Eye (tissue), 1 donor: ENCODE data around the gene CACNA2D1.
"Not testable (repeated sequence)": the region's sequence is repeated elsewhere in the genome, so short reads cannot be mapped to it uniquely, and the experiment has no call there.

ENCODE experiments used
- DNase-seq: peaks from one replicate; pipeline ENCODE4 v3.0.0-alpha.2; 2015

Gene CACNA2D1

DNA sequence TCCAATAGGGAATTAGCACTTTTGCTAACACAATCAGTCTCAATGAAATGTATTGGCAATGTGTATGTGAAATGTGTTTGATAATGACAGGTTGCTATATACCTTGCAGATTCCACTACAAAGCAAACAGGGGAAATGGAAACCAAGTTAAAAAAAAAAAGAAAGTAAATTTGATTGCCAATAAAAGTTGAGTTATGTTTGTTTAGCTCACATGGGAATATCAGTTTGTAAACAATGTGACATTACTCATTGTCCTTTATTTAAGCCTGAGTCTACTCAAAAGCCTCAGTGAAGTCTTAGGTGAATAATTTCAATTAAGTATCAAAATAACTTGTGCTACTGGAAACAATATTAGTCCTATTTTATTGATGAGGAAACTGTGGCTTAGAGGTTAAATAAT is 285.2 kb downstream of the CACNA2D1 start:
- DNase-seq, result no peak

GRCh38 chr7:82156893-82157292 is 286.7 kb downstream of the CACNA2D1 start:
- no peak for DNase-seq

DNA sequence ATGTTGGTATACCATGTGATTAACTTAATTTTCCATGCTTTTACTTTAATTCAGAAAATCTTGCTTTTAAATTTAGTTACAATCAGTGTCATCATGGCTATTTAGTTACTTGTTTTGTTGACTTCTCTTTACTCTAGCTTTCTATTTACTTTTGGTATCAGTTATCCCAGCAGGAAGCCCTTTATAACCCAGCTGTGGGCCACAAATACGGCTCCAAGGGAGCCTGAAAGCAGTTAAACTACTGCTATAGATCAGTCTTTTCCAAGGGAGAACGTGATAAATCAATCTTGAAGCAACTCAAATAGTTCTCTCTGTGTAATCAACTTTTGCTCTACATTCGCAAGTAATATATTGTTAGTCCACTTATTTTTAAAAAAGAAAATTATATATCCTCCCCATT is 287.4 kb downstream of the CACNA2D1 start:
- no peak for DNase-seq

DNA sequence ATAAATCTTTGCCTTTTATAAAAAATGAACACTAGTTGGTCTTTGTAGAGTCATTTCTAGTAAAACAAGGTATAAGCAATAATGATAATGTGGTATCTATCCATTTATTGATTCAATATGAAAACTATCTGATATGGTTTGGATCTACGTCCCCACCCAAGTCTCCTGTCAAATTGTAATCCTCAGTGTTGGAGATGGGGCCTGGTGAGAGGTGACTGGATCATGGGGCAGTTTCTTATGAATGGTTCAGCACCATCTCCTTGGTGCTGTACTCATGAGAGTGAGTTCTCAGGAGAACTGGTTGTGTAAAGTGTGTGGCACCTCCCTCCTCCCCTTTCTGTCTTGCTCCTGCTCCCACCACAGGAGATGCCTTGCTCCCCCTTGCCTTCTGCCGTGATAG is 288.8 kb downstream of the CACNA2D1 start:
- DNase-seq, result no peak

DNA sequence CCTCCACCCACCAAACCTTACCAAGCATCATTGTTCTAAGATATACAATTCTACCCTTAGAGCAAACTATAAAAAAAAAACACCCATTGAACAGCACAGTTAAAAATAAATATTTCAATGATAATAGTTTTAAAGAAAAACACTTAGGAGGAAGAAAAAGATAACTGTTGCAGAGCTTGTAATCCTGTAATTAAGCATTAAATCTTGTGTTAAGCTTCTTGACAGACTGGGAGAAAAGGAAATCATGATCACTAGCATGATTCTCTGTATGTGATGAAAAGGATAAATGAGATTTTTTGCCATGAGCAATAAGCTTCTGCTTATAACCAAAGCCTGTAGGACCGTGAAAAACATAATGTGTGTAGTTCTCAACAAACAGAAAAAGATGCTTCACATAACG is 289.8 kb downstream of the CACNA2D1 start:
- DNase-seq, result no peak

GRCh38 chr7:82152858-82153257 is 290.7 kb downstream of the CACNA2D1 start:
- no peak for DNase-seq

- DNase-seq, result no peak
These were observed 297.1 kb downstream of the CACNA2D1 start for GRCh38 chr7:82146491-82146890.

DNA sequence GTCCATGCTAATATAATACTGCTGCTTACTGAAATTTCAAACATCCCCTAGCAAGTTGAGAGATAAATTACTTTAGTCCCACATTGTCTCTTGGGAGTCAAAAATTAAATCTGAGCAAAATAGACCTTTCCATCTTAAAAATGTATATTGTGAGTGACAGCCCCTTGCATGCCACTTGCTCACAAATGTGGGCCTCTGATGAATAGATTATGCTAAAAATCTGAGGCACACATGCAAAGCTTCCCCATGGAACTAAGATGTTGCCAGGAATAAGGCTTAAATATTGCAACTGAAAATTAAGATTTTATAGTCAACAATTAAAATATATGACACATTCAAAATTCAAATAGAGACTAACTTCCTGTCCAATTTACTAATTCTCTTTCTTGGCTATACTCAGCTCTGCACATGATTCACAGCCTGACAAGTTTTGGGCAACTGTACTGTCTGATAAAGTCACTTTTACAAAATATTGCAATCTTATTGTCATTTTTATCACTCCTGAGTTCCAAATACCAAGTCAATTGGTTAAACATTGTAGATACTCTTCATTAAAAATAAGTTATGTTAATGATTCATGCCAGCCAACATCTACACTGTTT is 301.2 kb downstream of the CACNA2D1 start:
- no peak for DNase-seq

DNA sequence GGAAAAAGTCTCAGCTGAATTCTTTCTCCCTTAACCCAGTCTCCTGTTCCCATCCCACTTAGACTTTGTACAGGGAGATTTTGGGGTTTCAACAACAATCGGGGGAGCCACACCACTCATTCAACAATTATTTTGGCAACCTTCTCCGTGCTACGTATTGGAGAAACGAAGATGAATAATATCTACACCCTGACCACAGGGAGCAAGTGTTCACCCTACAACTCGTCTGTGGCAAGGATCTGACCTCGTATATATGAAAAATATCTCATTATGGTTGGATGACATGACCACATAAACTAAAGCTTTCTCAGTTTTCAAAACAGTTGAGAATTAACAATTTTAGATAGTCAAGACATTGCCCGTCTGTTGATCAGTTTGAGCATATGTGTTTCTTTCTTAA is 302.1 kb downstream of the CACNA2D1 start:
- DNase-seq, result no peak

DNA sequence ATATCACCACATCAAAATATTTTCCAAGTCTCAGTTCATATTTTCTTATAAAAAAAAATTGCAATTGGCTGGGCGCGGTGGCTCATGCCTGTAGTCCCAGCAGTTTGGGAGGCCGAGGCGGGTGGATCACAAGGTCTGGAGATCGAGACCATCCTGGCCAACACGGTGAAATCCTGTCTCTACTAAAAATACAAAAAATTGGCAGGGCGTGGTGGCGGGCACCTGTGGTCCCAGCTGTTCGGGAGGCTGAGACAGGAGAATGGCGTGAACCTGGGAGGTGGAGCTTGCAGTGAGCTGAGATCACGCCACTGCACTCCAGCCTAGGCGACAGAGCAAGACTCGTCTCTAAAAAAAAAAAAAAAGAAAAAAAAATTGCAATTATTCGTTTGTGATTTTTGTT is 303.0 kb downstream of the CACNA2D1 start:
- not testable (repeated sequence) for DNase-seq

- DNase-seq, result no peak
These were observed 312.4 kb downstream of the CACNA2D1 start for GRCh38 chr7:82131215-82131614.

- no peak for DNase-seq
These were observed 314.5 kb downstream of the CACNA2D1 start for GRCh38 chr7:82129091-82129490.

DNA sequence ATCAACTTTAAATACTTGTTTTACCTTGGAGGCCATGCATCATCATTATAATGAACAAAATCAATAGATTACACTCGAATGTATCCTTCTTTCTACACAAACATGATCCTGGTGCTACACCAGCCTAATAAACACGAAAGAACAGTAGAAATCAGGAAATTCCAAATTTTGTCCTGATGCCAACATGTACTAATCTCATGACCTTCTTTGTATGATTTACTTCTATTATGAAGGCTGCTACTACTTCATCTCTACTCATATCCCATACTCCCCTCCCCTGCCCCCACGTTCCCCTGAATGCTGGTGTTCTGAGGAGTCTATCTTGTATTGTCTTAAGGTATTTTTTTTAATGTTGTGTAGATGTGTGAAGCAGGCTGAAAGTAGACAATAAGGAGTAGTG is 315.0 kb downstream of the CACNA2D1 start:
- no peak for DNase-seq

- no peak for DNase-seq
These were observed 317.0 kb downstream of the CACNA2D1 start for GRCh38 chr7:82126576-82126975.

GRCh38 chr7:82124445-82124844 is 319.1 kb downstream of the CACNA2D1 start:
- DNase-seq, result no peak

GRCh38 chr7:82122275-82122674 is 321.3 kb downstream of the CACNA2D1 start:
- peak; percentile 35 for DNase-seq

GRCh38 chr7:82114237-82114636 is 329.3 kb downstream of the CACNA2D1 start:
- DNase-seq, result no peak

DNA sequence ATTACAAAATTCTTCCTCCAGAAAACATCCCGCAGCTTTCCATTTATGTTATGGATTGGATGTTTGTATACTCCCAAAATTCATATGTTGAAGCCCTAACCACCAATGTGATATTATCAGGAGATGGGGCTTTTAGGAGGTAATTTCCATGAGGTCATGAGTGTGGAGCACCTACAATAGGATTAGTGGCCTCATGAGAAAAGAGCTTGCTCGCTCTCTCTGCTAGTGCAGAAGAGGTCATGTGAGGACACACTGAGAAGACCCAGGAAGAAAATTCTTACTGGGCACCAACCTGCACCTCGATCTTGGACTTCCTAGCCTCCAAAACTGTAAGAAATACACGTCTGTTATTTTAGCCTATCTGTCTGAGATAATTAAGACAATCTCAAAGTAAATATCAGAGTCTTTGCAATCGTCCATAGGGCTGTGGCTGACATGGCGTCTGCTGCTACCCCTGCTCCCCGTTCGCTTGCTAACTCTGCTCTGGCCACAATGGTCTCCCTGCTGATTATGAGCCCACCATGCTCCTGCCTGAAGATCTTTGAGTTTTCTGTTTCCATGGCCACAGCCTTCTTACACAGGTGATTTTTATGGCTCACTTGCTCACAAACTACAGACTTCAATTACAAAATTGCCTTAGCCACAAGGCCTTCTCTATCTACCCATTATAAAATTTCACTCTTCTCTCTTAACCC is 333.3 kb downstream of the CACNA2D1 start:
- DNase-seq, result no peak

DNA sequence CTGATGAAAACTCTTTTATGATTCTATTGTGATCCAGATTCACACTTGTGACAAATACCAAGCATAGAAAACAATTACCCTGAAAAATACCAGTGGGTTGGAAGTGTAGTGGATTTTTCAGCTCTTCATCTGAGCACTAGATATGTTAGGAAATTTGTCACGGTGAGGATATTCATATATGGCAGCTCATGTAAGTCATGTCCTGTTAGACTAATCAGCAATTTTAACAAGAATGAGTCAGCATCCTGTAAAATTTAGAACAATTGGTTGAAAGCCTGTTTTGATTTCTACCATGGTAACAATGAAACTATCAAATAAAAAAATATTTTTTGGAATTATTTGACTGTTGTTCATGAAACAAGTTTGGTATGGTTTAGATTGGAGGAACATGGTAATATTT is 334.3 kb downstream of the CACNA2D1 start:
- no peak for DNase-seq

- peak; percentile 65 for DNase-seq
These were observed 337.4 kb downstream of the CACNA2D1 start for GRCh38 chr7:82106201-82106600.

DNA sequence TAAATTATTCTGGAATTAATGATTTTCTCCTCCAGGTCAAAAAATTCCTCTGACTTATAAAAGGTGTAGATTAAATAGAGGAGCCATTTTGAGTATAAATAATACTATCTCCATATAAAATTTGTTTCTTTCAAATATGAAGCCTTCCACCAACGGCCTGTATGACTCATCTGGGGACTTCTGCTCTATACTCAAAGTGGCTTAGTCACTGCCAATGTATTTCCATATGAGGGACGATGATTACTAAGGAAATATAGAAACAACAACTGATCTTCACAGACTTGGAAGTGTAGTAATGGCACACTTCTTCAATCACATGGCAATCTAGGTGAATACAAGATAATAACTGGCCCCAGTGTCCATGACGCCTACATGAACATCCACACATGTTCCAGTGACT is 338.1 kb downstream of the CACNA2D1 start:
- DNase-seq, result no peak

GRCh38 chr7:82098414-82098813 is 345.2 kb downstream of the CACNA2D1 start:
- DNase-seq, result peak; percentile 23

DNA sequence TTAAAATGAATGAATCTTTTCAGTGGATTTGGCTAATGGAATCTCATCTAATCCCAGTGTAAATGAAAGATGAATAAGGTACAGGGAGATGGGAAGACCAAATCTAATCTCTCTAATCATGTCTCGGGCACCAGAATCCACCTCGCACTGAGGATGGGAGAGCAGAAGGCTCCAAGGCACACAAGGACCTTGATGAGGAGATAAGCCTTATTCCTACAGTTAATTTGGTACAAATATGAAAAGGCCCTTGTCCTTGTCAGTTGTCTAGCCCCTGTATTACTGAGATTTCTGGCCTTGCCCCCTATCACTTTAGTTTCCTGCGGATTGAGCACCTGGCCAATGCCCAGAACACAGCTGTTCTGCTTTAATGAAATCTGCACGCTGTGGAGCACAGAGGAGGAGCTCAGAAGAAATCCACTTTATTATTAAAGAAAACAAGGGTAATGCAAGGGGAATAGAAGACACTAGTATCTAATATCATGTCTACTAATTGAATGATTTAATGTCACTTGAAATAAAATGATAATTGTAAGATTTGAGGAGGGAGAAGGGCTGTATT is 352.4 kb downstream of the CACNA2D1 start:
- DNase-seq, result peak; percentile 67

GRCh38 chr7:82087099-82087498 is 356.5 kb downstream of the CACNA2D1 start:
- DNase-seq, result no peak

DNA sequence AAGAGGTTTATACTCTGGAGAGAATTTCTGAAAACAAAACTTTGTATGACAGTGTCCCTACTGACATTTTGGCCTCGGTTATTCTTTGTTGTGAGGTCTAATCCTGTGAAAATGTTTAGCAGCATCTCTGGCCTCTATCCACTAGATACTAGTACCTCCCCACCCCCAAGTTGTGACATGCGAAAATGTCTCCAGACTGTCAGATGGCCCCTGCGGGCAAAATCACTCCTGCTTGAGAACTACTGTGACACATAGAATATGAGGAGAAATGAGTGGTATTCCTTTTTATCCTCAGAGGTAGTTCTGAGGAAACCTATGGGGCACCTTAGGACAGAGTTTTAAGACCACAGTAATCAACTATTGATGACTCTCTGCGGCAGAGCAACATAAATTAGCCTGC is 358.5 kb downstream of the CACNA2D1 start:
- DNase-seq, result peak; percentile 23
